GM12878 (cell line): ENCODE data around the gene STARD13. TPM values are rescaled to one million over a fixed set of nuclear protein-coding genes. Genes with fewer than 3 reads are reported as not detected.

Source experiments
- ATAC-seq: fragments of 200-7000 bp; cut with Tn5 transposase; 3 replicates; pipeline ENCODE4 v1.9.1; 2020; ENCODE audit warnings: mild to moderate bottlenecking, moderate library complexity
- BruUV-seq: library from RNA; stranded (reverse); fragments of 400-500 nt; replicated peaks from 2 replicates; lab custom pipeline; 2021; lab: Mats Ljungman, UMichigan
- CTCF ChIA-PET: fragments of 300-600 bp; sonication (Branson Sonifier 250); formaldehyde crosslinking; extraction: SDS; loops from one replicate; lab custom pipeline; 2021; ENCODE audit warnings: inconsistent platforms; lab: Yijun Ruan, JAX
- POLR2A ChIA-PET: fragments of 350-600 bp; formaldehyde crosslinking; extraction: SDS; loops from one replicate; lab custom pipeline; 2021; ENCODE audit warnings: inconsistent platforms; lab: Charles Lee
- RAD21 ChIA-PET: fragments of 300-600 bp; sonication (Branson Sonifier 250); formaldehyde crosslinking; loops from one replicate; lab custom pipeline; 2023; ENCODE audit warnings: antibody characterized with exemption; ENCODE audit not compliant: unreplicated experiment; lab: Charles Lee
- SMC1A ChIA-PET: fragments of 300-600 bp; sonication (Branson Sonifier 250); formaldehyde crosslinking; loops from one replicate; lab custom pipeline; 2023; ENCODE audit not compliant: unreplicated experiment, uncharacterized antibody; lab: Charles Lee
- DNase-seq: peaks from one replicate; pipeline ENCODE4 v3.0.0-alpha.2; 2011; ENCODE audit warnings: low read depth, low spot score
- FAIRE-seq: peaks from 3 replicates; lab custom pipeline; 2011; peaks lifted over from hg19 to GRCh38; lab: Jason Lieb, UNC
- H2AFZ ChIP-seq: 2 replicates; pipeline ENCODE4 v1.6.0; 2011; ENCODE audit warnings: low read depth, low read length, control low read depth; ENCODE audit not compliant: control insufficient read depth
- H3K27ac ChIP-seq: 2 replicates; pipeline ENCODE4 v1.5.1; 2011; ENCODE audit warnings: control low read depth; ENCODE audit not compliant: control insufficient read depth, insufficient read depth
- H3K27me3 ChIP-seq, 2 experiments: replicated peaks in 1 of 2; 2 replicates each; pipeline versions ENCODE4 v1.6.0 to v1.6.1; 2011; ENCODE audit warnings: low read length in 1 of 2; ENCODE audit not compliant: control insufficient read depth in 2 of 2, insufficient read depth in 2 of 2
- H3K36me3 ChIP-seq, 2 experiments: 2 replicates each; pipeline ENCODE4 v1.5.1; 2011; ENCODE audit warnings: low read length in 1 of 2; ENCODE audit not compliant: control insufficient read depth in 2 of 2, insufficient read depth in 2 of 2
- H3K4me1 ChIP-seq: 2 replicates; pipeline ENCODE4 v1.6.1; 2011; ENCODE audit warnings: mild to moderate bottlenecking, low read length, moderate library complexity, mixed read lengths; ENCODE audit not compliant: control insufficient read depth, insufficient read depth
- H3K4me2 ChIP-seq: 2 replicates; pipeline ENCODE4 v1.6.0; 2011; ENCODE audit warnings: control low read depth; ENCODE audit not compliant: control insufficient read depth, insufficient read depth
- H3K4me3 ChIP-seq: fragments of 200-600 bp; sonication (generic); 2 replicates; pipeline ENCODE4 v1.5.1; 2016
- H3K79me2 ChIP-seq: 2 replicates; pipeline ENCODE4 v1.6.0; 2011; ENCODE audit warnings: low read length; ENCODE audit not compliant: control insufficient read depth, insufficient read depth
- H3K9ac ChIP-seq: 2 replicates; pipeline ENCODE4 v1.8.0; 2011; ENCODE audit warnings: low read length, control low read depth, mixed read lengths; ENCODE audit not compliant: control insufficient read depth, insufficient read depth
- H3K9me3 ChIP-seq: replicated peaks from 3 replicates; pipeline ENCODE4 v1.5.1; 2011; ENCODE audit warnings: mild to moderate bottlenecking, low read length; ENCODE audit not compliant: control insufficient read depth, insufficient read depth
- H4K20me1 ChIP-seq: 2 replicates; pipeline ENCODE4 v1.6.0; 2011; ENCODE audit not compliant: control insufficient read depth, insufficient read depth
- BCLAF1 ChIP-seq: fragments of 450-650 bp; IDR thresholded peaks from 2 replicates; pipeline ENCODE4 v1.6.1; 2017; ENCODE audit warnings: antibody characterized with exemption, mild to moderate bottlenecking, moderate library complexity
- BHLHE40 ChIP-seq, 2 experiments: fragments of 450-650 bp in 1 of 2; IDR thresholded peaks; 2 replicates each; pipeline ENCODE4 v1.6.1; 2011 to 2017; ENCODE audit warnings: low read depth in 2 of 2, borderline replicate concordance in 1 of 2, improper control_type of control experiment in 1 of 2, low read length in 1 of 2, mild to moderate bottlenecking in 1 of 2
- BMI1 ChIP-seq: fragments of 450-650 bp; IDR thresholded peaks from 2 replicates; pipeline ENCODE4 v1.6.1; 2016; ENCODE audit warnings: mild to moderate bottlenecking, moderate library complexity, borderline replicate concordance
- E2F4 ChIP-seq: IDR thresholded peaks from 2 replicates; pipeline ENCODE4 v1.6.1; 2012; ENCODE audit warnings: low read depth, low read length, improper control_type of control experiment
- EGR1 ChIP-seq, 2 experiments: IDR thresholded peaks; 1 replicate in 1 of 2; 2 replicates in 1 of 2; pipeline ENCODE4 v1.6.1; 2011 to 2012; ENCODE audit warnings: low read depth in 2 of 2, low read length in 2 of 2, borderline replicate concordance in 1 of 2, mild to moderate bottlenecking in 1 of 2, moderate library complexity in 1 of 2
- EP300 ChIP-seq, 2 experiments: fragments of 150-350 bp in 1 of 2; IDR thresholded peaks; 2 replicates each; pipeline ENCODE4 v1.6.1; 2011 to 2012; ENCODE audit warnings: low read depth in 2 of 2, low read length in 2 of 2, borderline replicate concordance in 1 of 2, improper control_type of control experiment in 1 of 2, inconsistent platforms in 1 of 2; ENCODE audit not compliant: control insufficient read depth in 1 of 2
- FOXK2 ChIP-seq: fragments of 450-650 bp; IDR thresholded peaks from 2 replicates; pipeline ENCODE4 v1.6.1; 2017; ENCODE audit warnings: mild to moderate bottlenecking, moderate library complexity
- HDAC2 ChIP-seq: fragments of 200-600 bp; sonication (generic); IDR thresholded peaks from 2 replicates; pipeline ENCODE4 v1.6.1; 2017
- JUNB ChIP-seq: IDR thresholded peaks from 2 replicates; pipeline ENCODE4 v1.6.1; 2016; ENCODE audit warnings: antibody characterized with exemption, mild to moderate bottlenecking
- MEF2A ChIP-seq: IDR thresholded peaks from 2 replicates; pipeline ENCODE4 v1.6.1; 2011; ENCODE audit warnings: low read depth, mild to moderate bottlenecking, low read length, moderate library complexity; ENCODE audit not compliant: insufficient read depth
- PBX3 ChIP-seq: IDR thresholded peaks from 2 replicates; pipeline ENCODE4 v1.6.1; 2011; ENCODE audit warnings: mild to moderate bottlenecking, low read depth, low read length, moderate library complexity; ENCODE audit not compliant: insufficient replicate concordance
- PRDM15 ChIP-seq: fragments of 450-650 bp; formaldehyde crosslinking; IDR thresholded peaks from 2 replicates; pipeline ENCODE4 v1.4.0; 2020; ENCODE audit warnings: mild to moderate bottlenecking, moderate library complexity
- RELA ChIP-seq: fragments of 450-650 bp; IDR thresholded peaks from 2 replicates; pipeline ENCODE4 v1.8.0; 2014; ENCODE audit warnings: borderline replicate concordance; ENCODE audit not compliant: partially characterized antibody
- TBL1XR1 ChIP-seq: IDR thresholded peaks from 2 replicates; pipeline ENCODE4 v1.6.1; 2012; ENCODE audit warnings: low read depth, low read length, improper control_type of control experiment
- TCF12 ChIP-seq: IDR thresholded peaks from 2 replicates; pipeline ENCODE4 v1.6.1; 2011; ENCODE audit warnings: low read depth, mild to moderate bottlenecking, low read length
- ZBED1 ChIP-seq: IDR thresholded peaks from 2 replicates; pipeline ENCODE4 v1.6.1; 2016; ENCODE audit warnings: borderline replicate concordance
- WGBS: methylation state at CpG from one replicate; pipeline ENCODE4 v1.1.6; 2016; ENCODE audit warnings: low lambda C conversion rate; ENCODE audit not compliant: insufficient replicate concordance, insufficient coverage; ENCODE audit errors: missing lambda C conversion rate; 5-methylcytosine and 5-hydroxymethylcytosine counted together
- in situ Hi-C: fragments of 300-500 bp; cut with MboI; formaldehyde crosslinking; loops from 9 replicates; pipeline ENCODE4 v1.14.3; 2018; ENCODE audit warnings: mixed read lengths
- intact Hi-C: fragments of 100-400 bp; cut with micrococcal nuclease; formaldehyde crosslinking; loops from one replicate; pipeline ENCODE4 v1.14.2; 2022; ENCODE audit not compliant: unreplicated experiment
- polyA plus RNA-seq, 11 experiments: library from polyadenylated mRNA; depleted of rRNA in 4 of 11; unstranded in 6 of 11; stranded (reverse) in 5 of 11; fragments of >200 nt; fragmentation: Nextera tagmentation in 4 of 11; fragmentation: Illumina TruSeq in 1 of 11; extraction: Ambion mirVana in 4 of 11; extraction: Trizol in 1 of 11; gene quantifications; 1 replicate in 1 of 11; 2 replicates in 10 of 11; pipeline versions ENCODE4 v1.2.1 to v1.2.3, GENCODE V29; 2011 to 2016; ENCODE audit warnings: inconsistent platforms in 2 of 11, missing spikeins in 2 of 11, low read depth in 1 of 11
- total RNA-seq, 4 experiments: library from RNA; depleted of rRNA in 3 of 4; stranded (reverse); fragments of >200 nt in 3 of 4; fragmentation: Illumina TruSeq in 1 of 4; extraction: Trizol in 1 of 4; gene quantifications; 2 replicates each; pipeline versions ENCODE4 v1.2.1 to v1.2.3, GENCODE V29; 2013 to 2021

The STARD13 gene
- total and polyA plus RNA-seq, 10 of the 15 experiments (the other 5 are each of a cell fraction or from before 2014, with no cell fraction given) = 4.0 to 41.6 (median 10.1) TPM

GRCh38 chr13:33284031-33284430 lies 1.5 kb downstream of the STARD13 start:
- Histone ChIP-seq H3K27ac (no peak overlapping the region), H3K4me2 (no peak overlapping the region), H3K4me1 (no peaks in the 10 kb centered on the region), H3K79me2 (no peaks in the 10 kb centered on the region), H4K20me1 (no peaks in the 10 kb centered on the region), H3K4me3 (no peak overlapping the region), H3K36me3 (no peaks in the 10 kb centered on the region), H3K9me3 (no peaks in the 10 kb centered on the region), H2AFZ (no peak overlapping the region), H3K9ac (no peak overlapping the region), H3K27me3 (no peaks in the 10 kb centered on the region; a peak in 1 of 4 replicates)
- intact Hi-C loops = no loop called here
- ATAC-seq (no peak), DNase-seq (no peak), FAIRE-seq (no peak)
- ChIA-PET POLR2A (no interaction called here), SMC1A (no interaction called here), RAD21 (no interaction called here), CTCF (no interaction called here)
- 60% methylated on average over 1 of the region's 1 CpG for WGBS
- no TSS peak for BruUV-seq
- in situ Hi-C loops = no loop called here
- TF ChIP-seq PRDM15 (CRISPR knock-in tag) = no peak
- TF ChIP-seq JUNB = no peak
- no peak for TF ChIP-seq E2F4
- TF ChIP-seq BMI1 = no peak
- TF ChIP-seq TBL1XR1 = no peak
- no peak for TF ChIP-seq PBX3
- TF ChIP-seq FOXK2 = no peak
- TF ChIP-seq MEF2A = no peak
- no peak for TF ChIP-seq BCLAF1
- TF ChIP-seq ZBED1 = no peak
- no peak for TF ChIP-seq EP300 (IDR thresholded peaks at IDR 0.05; ENCODE audit: borderline replicate concordance in 1 of 2, control insufficient read depth in 1 of 2, low read depth in 2 of 2, low read length in 2 of 2)
- no peak for TF ChIP-seq EGR1 (IDR thresholded peaks at IDR 0.05; ENCODE audit: borderline replicate concordance in 1 of 2, low read depth in 2 of 2, low read length in 2 of 2)
- TF ChIP-seq HDAC2 = no peak
- no peak for TF ChIP-seq TCF12
- no peak for TF ChIP-seq BHLHE40 (IDR thresholded peaks at IDR 0.05; ENCODE audit: borderline replicate concordance in 1 of 2, low read depth in 2 of 2, low read length in 1 of 2)
- no peak for TF ChIP-seq RELA
